SKM-1 treated with dmso at 0.1 percent for 144 hours (cell line): Measurements from ENCODE around the gene TNFRSF8.
A peak's percentile ranks its signal among the peaks of the same experiment; 100 is the strongest.

ENCODE experiments used
- DNase-seq: peaks from one replicate; lab custom pipeline; 2025; ENCODE audit not compliant: unreplicated experiment; lab: John Stamatoyannopoulos, UW

TNFRSF8 gene

GRCh38 chr1:12140515-12141162 lies 77.5 kb downstream of the TNFRSF8 start:
- no peak for DNase-seq

GRCh38 chr1:12141163-12141850 lies 78.2 kb downstream of the TNFRSF8 start:
- DNase-seq = no peak

- no peak for DNase-seq
Measured at GRCh38 chr1:12142141-12142823, 79.2 kb downstream of the TNFRSF8 start.

GRCh38 chr1:12142891-12143630 lies 80.0 kb downstream of the TNFRSF8 start:
- peak; percentile 41 for DNase-seq

- peak; percentile 89 for DNase-seq
Measured at GRCh38 chr1:12143631-12144155, 80.6 kb downstream of the TNFRSF8 start.

GRCh38 chr1:12144236-12144635 lies 81.1 kb downstream of the TNFRSF8 start:
- DNase-seq = no peak

GRCh38 chr1:12144969-12145368 lies 81.9 kb downstream of the TNFRSF8 start:
- DNase-seq = no peak

GRCh38 chr1:12145616-12146342 lies 82.7 kb downstream of the TNFRSF8 start:
- DNase-seq = no peak

GRCh38 chr1:12146343-12147112 lies 83.4 kb downstream of the TNFRSF8 start:
- DNase-seq = no peak

GRCh38 chr1:12147201-12147701 lies 84.1 kb downstream of the TNFRSF8 start:
- no peak for DNase-seq

- no peak for DNase-seq
Measured at GRCh38 chr1:12148160-12148957, 85.3 kb downstream of the TNFRSF8 start.

GRCh38 chr1:12148958-12149790 lies 86.1 kb downstream of the TNFRSF8 start:
- DNase-seq = no peak

GRCh38 chr1:12149791-12150175 lies 86.7 kb downstream of the TNFRSF8 start:
- DNase-seq = no peak

- peak; percentile 85 for DNase-seq
Measured at GRCh38 chr1:12150456-12151200, 87.5 kb downstream of the TNFRSF8 start.

GRCh38 chr1:12151465-12151864 lies 88.4 kb downstream of the TNFRSF8 start:
- DNase-seq = no peak

GRCh38 chr1:12152113-12152891 lies 89.2 kb downstream of the TNFRSF8 start:
- no peak for DNase-seq
